ENCODE measurements around the gene ADPGK. TPM values are rescaled to one million over a fixed set of nuclear protein-coding genes. Genes with fewer than 3 reads are reported as not detected.

The ADPGK gene
- total RNA-seq, 1 donor: 57.9 TPM

GRCh38 chr15:72764656-72765055, 18.9 kb downstream of the ADPGK start:
- peaks cover 4% of the 10 kb centered on the region for H3K9me3 ChIP-seq (ENCODE audit: low read depth, low read length)
- no peak overlapping the region for H2AFZ ChIP-seq (ENCODE audit: low read length)
- no peak overlapping the region for H3K4me3 ChIP-seq (ENCODE audit: insufficient read depth, low read length)
- no peak overlapping the region for H3K4me2 ChIP-seq (ENCODE audit: insufficient read depth, low read length)
- H3K27me3 ChIP-seq (ENCODE audit: insufficient read depth, low read length): no peaks in the 10 kb centered on the region
- H3K79me2 ChIP-seq (ENCODE audit: insufficient read depth, low read length): peaks cover 38% of the 10 kb centered on the region
- H4K20me1 ChIP-seq (ENCODE audit: insufficient read depth, low read length): peaks cover 2% of the 10 kb centered on the region
- H3K4me1 ChIP-seq (ENCODE audit: insufficient read depth, low read length): no peaks in the 10 kb centered on the region
- no peak for DNase-seq (ENCODE audit: insufficient read length, low spot score, missing footprints)
- H3K27ac ChIP-seq (ENCODE audit: low read depth, low read length): no peak overlapping the region
- H3K36me3 ChIP-seq (ENCODE audit: insufficient read depth, low read length): peaks cover 48% of the 10 kb centered on the region
- no peak for TF ChIP-seq CTCF (IDR thresholded peaks at IDR 0.05; ENCODE audit: extremely low read depth, low read depth, low read length)

- Histone ChIP-seq H3K36me3 (ENCODE audit: insufficient read depth, low read length) (peaks cover 30% of the 10 kb centered on the region), H3K79me2 (ENCODE audit: insufficient read depth, low read length) (peaks cover 20% of the 10 kb centered on the region)
- no peak for DNase-seq (ENCODE audit: insufficient read length, low spot score, missing footprints)
These were observed 22.8 kb downstream of the ADPGK start for GRCh38 chr15:72760590-72761260.

GRCh38 chr15:72758182-72758581, 25.4 kb downstream of the ADPGK start:
- Histone ChIP-seq H3K4me2 (ENCODE audit: insufficient read depth, low read length) (peak overlapping the region; percentile 71), H3K27ac (ENCODE audit: low read depth, low read length) (peak overlapping the region; percentile 95), H3K36me3 (ENCODE audit: insufficient read depth, low read length) (peaks cover 50% of the 10 kb centered on the region), H3K27me3 (ENCODE audit: insufficient read depth, low read length) (no peaks in the 10 kb centered on the region), H3K9me3 (ENCODE audit: low read depth, low read length) (no peaks in the 10 kb centered on the region), H3K4me3 (ENCODE audit: insufficient read depth, low read length) (peak overlapping the region; percentile 37), H4K20me1 (ENCODE audit: insufficient read depth, low read length) (peaks cover 3% of the 10 kb centered on the region), H3K4me1 (ENCODE audit: insufficient read depth, low read length) (peaks cover 23% of the 10 kb centered on the region), H3K79me2 (ENCODE audit: insufficient read depth, low read length) (peaks cover 11% of the 10 kb centered on the region), H2AFZ (ENCODE audit: low read length) (no peak overlapping the region)
- DNase-seq (ENCODE audit: insufficient read length, low spot score, missing footprints): peak; percentile 93
- no peak for TF ChIP-seq CTCF (IDR thresholded peaks at IDR 0.05; ENCODE audit: extremely low read depth, low read depth, low read length)

More at GRCh38 chr15:72760590-72761260, 22.8 kb downstream of the ADPGK start:
- no peak overlapping the region for H3K4me2 ChIP-seq (ENCODE audit: insufficient read depth, low read length)
- H3K27me3 ChIP-seq (ENCODE audit: insufficient read depth, low read length): no peaks in the 10 kb centered on the region
- no peak overlapping the region for H3K27ac ChIP-seq (ENCODE audit: low read depth, low read length)
- no peaks in the 10 kb centered on the region for H3K9me3 ChIP-seq (ENCODE audit: low read depth, low read length)
- H3K4me1 ChIP-seq (ENCODE audit: insufficient read depth, low read length): peaks cover 23% of the 10 kb centered on the region
- H4K20me1 ChIP-seq (ENCODE audit: insufficient read depth, low read length): peaks cover 3% of the 10 kb centered on the region
- H3K4me3 ChIP-seq (ENCODE audit: insufficient read depth, low read length): no peak overlapping the region
- TF ChIP-seq CTCF (IDR thresholded peaks at IDR 0.05; ENCODE audit: extremely low read depth, low read depth, low read length): no peak
- no peak overlapping the region for H2AFZ ChIP-seq (ENCODE audit: low read length)

- Histone ChIP-seq H3K9me3 (ENCODE audit: low read depth, low read length) (no peaks in the 10 kb centered on the region), H3K36me3 (ENCODE audit: insufficient read depth, low read length) (peaks cover 55% of the 10 kb centered on the region), H3K4me2 (ENCODE audit: insufficient read depth, low read length) (no peak overlapping the region), H3K4me3 (ENCODE audit: insufficient read depth, low read length) (no peak overlapping the region), H4K20me1 (ENCODE audit: insufficient read depth, low read length) (peaks cover 3% of the 10 kb centered on the region), H3K27me3 (ENCODE audit: insufficient read depth, low read length) (no peaks in the 10 kb centered on the region), H2AFZ (ENCODE audit: low read length) (no peak overlapping the region), H3K79me2 (ENCODE audit: insufficient read depth, low read length) (peaks cover 11% of the 10 kb centered on the region), H3K4me1 (ENCODE audit: insufficient read depth, low read length) (peaks cover 22% of the 10 kb centered on the region), H3K27ac (ENCODE audit: low read depth, low read length) (no peak overlapping the region)
- no peak for TF ChIP-seq CTCF (IDR thresholded peaks at IDR 0.05; ENCODE audit: extremely low read depth, low read depth, low read length)
- no peak for DNase-seq (ENCODE audit: insufficient read length, low spot score, missing footprints)
These were observed 29.5 kb downstream of the ADPGK start for GRCh38 chr15:72754096-72754495.
